Right lobe of liver (tissue), 6 donors: Measurements from ENCODE around the gene VPS13A. TPM values are rescaled to one million over a fixed set of nuclear protein-coding genes. Genes with fewer than 3 reads are reported as not detected.

Source experiments
- ATAC-seq, 4 donors: fragments of 200-7000 bp; cut with Tn5 transposase; one replicate each; pipeline ENCODE4 v1.9.1; 2020; ENCODE audit warnings: mild to moderate bottlenecking in 4 of 4, moderate library complexity in 4 of 4
- DNase-seq, 3 donors: peaks; one replicate each; pipeline ENCODE4 v3.0.0-alpha.2; 2020
- H3K27ac ChIP-seq, 3 donors: fragments of 200-600 bp; one replicate each; pipeline ENCODE4 v1.8.0; 2022
- H3K27me3 ChIP-seq, 2 donors: fragments of 200-600 bp; one replicate each; pipeline ENCODE4 v1.8.0; 2022
- H3K36me3 ChIP-seq, 4 donors: fragments of 200-600 bp; sonication (generic) in 1 of 4; one replicate each; pipeline versions ENCODE4 v1.5.1 to v1.8.0; 2017 to 2022; ENCODE audit warnings: control low read depth in 1 of 4
- H3K4me1 ChIP-seq, 4 donors: fragments of 200-600 bp; sonication (generic) in 1 of 4; one replicate each; pipeline versions ENCODE4 v1.5.1 to v1.8.0; 2017 to 2022; ENCODE audit warnings: control low read depth in 1 of 4
- H3K4me3 ChIP-seq, 3 donors: fragments of 200-600 bp; one replicate each; pipeline ENCODE4 v1.8.0; 2022
- H3K9me3 ChIP-seq, 4 donors: fragments of 200-600 bp; sonication (generic) in 1 of 4; one replicate each; pipeline versions ENCODE4 v1.5.1 to v1.8.0; 2017 to 2022; ENCODE audit warnings: control low read depth in 1 of 4
- CTCF ChIP-seq, 4 donors: fragments of 200-600 bp in 3 of 4; fragments of 450-650 bp in 1 of 4; IDR thresholded peaks; one replicate each; pipeline versions ENCODE4 v1.5.1 to v1.8.0; 2016 to 2022; ENCODE audit warnings: antibody characterized with exemption in 4 of 4, mild to moderate bottlenecking in 2 of 4
- POLR2A ChIP-seq: fragments of 450-650 bp; IDR thresholded peaks from one replicate; pipeline ENCODE4 v1.6.1; 2017; ENCODE audit warnings: antibody characterized with exemption, mild to moderate bottlenecking
- WGBS: methylation state at CpG from one replicate; pipeline ENCODE4 v1.1.6; 2018; ENCODE audit warnings: low coverage, low lambda C conversion rate; ENCODE audit not compliant: insufficient coverage; ENCODE audit errors: missing lambda C conversion rate; 5-methylcytosine and 5-hydroxymethylcytosine counted together
- intact Hi-C, 2 donors: fragments of 100-400 bp; cut with DNase I; formaldehyde crosslinking; loops; one replicate each; pipeline versions ENCODE4 v1.11.2 to v1.14.1; 2022
- total RNA-seq, 6 experiments: library from RNA; depleted of rRNA in 2 of 6; stranded (reverse); fragments of >200 nt in 2 of 6; fragmentation: NEBNext Ultra II Directional in 3 of 6; extraction: Animal tissue kit (Norgen Biotek cat#: 25700) in 3 of 6; gene quantifications; one replicate each; pipeline versions ENCODE4 v1.1.0 to v1.2.4, GENCODE V29; 2016 to 2023
- donor health status: DM: no; HTN: yes; CAD: no.
- donor health status: DM: no; HTN: no; CAD: no.
- donor health status: DM: no; HTN: no; CAD: no.
- donor health status: DM: no; HTN: yes; CAD: no.
- donor health status: DM: no; HTN: yes; CAD: no.

Gene VPS13A
- total RNA-seq, 6 experiments from 2014 or later: 13.1 to 26.5 (median 20.0) TPM

- Histone ChIP-seq H3K9me3 (no peaks in the 10 kb centered on the region), H3K4me1 (no peaks in the 10 kb centered on the region), H3K4me3 (no peak overlapping the region), H3K27me3 (no peaks in the 10 kb centered on the region), H3K36me3 (peaks cover 0 to 9% (median 0%) of the 10 kb centered on the region in 4 donors), H3K27ac (no peak overlapping the region)
- ATAC-seq: no peak
- 95% methylated on average over 2 of the region's 2 CpGs for WGBS
- TF ChIP-seq CTCF (IDR thresholded peaks at IDR 0.05) (no peak), POLR2A (no peak)
- intact Hi-C loops: no loop called here
- no peak for DNase-seq
These were observed 129.8 kb downstream of the VPS13A start for GRCh38 chr9:77307166-77307565.

- 94% methylated on average over 1 of the region's 1 CpG for WGBS
- intact Hi-C loops: no loop called here
These were observed 138.7 kb downstream of the VPS13A start for GRCh38 chr9:77316058-77316457.

GRCh38 chr9:77325058-77325457, 147.7 kb downstream of the VPS13A start:
- Histone ChIP-seq H3K4me3 (no peak overlapping the region), H3K36me3 (peaks cover 0 to 5% (median 2%) of the 10 kb centered on the region in 4 donors), H3K9me3 (no peaks in the 10 kb centered on the region), H3K27ac (no peak overlapping the region), H3K4me1 (no peaks in the 10 kb centered on the region), H3K27me3 (no peaks in the 10 kb centered on the region)
- TF ChIP-seq CTCF (IDR thresholded peaks at IDR 0.05) (no peak), POLR2A (no peak)
- intact Hi-C loops: no loop called here
- ATAC-seq (no peak), DNase-seq (no peak)
- 100% methylated on average over 4 of the region's 5 CpGs for WGBS

More at GRCh38 chr9:77316058-77316457, 138.7 kb downstream of the VPS13A start:
- peaks cover 0 to 19% (median 0%) of the 10 kb centered on the region in 4 donors for H3K36me3 ChIP-seq
- H3K27ac ChIP-seq: no peak overlapping the region
- H3K4me3 ChIP-seq: no peak overlapping the region
- no peak for DNase-seq
- H3K27me3 ChIP-seq: no peaks in the 10 kb centered on the region
- TF ChIP-seq POLR2A (no peak), CTCF (IDR thresholded peaks at IDR 0.05) (no peak)
- no peak for ATAC-seq
- H3K9me3 ChIP-seq: no peaks in the 10 kb centered on the region
- H3K4me1 ChIP-seq: no peaks in the 10 kb centered on the region

- TF ChIP-seq CTCF (IDR thresholded peaks at IDR 0.05): no peak
- no peak for TF ChIP-seq POLR2A
- no peaks in the 10 kb centered on the region for H3K27me3 ChIP-seq
- ATAC-seq (no peak), DNase-seq (no peak)
- no peaks in the 10 kb centered on the region for H3K36me3 ChIP-seq
- no peaks in the 10 kb centered on the region for H3K4me1 ChIP-seq
- no peaks in the 10 kb centered on the region for H3K9me3 ChIP-seq
- H3K27ac ChIP-seq: no peak overlapping the region
- intact Hi-C loops: no loop called here
- H3K4me3 ChIP-seq: no peak overlapping the region
- WGBS: 92% methylated on average over 1 of the region's 1 CpG
These were observed 150.8 kb downstream of the VPS13A start for GRCh38 chr9:77328102-77328501.

- DNase-seq (no peak), ATAC-seq (no peak)
- H3K36me3 ChIP-seq: peaks cover 0 to 39% (median 1%) of the 10 kb centered on the region in 4 donors
- intact Hi-C loops: no loop called here
- WGBS: 95% methylated on average over 5 of the region's 5 CpGs
- no peaks in the 10 kb centered on the region for H3K9me3 ChIP-seq
- H3K27me3 ChIP-seq: no peaks in the 10 kb centered on the region
- no peak overlapping the region for H3K4me3 ChIP-seq
- TF ChIP-seq CTCF (IDR thresholded peaks at IDR 0.05): no peak
- no peak for TF ChIP-seq POLR2A
- H3K4me1 ChIP-seq: no peaks in the 10 kb centered on the region
- no peak overlapping the region for H3K27ac ChIP-seq
These were observed 192.7 kb downstream of the VPS13A start for GRCh38 chr9:77370064-77370463.
